LHCN-M2 (cell line): ENCODE data around the gene NAB2. TPM values are rescaled to one million over a fixed set of nuclear protein-coding genes. Genes with fewer than 3 reads are reported as not detected.

Experiments used
- DNase-seq: peaks from one replicate; pipeline ENCODE4 v3.0.0-alpha.2; 2012; ENCODE audit warnings: low read depth
- total RNA-seq: library from RNA; depleted of rRNA; stranded (reverse); fragments of >200 nt; gene quantifications from 2 replicates; pipeline ENCODE4 v1.2.3, GENCODE V29; 2014; rRNA removed

Gene NAB2
- total RNA-seq, 1 experiment from 2014 or later: 53.8 TPM

GRCh38 chr12:57133013-57133569 lies 44.2 kb downstream of the NAB2 start:
- peak; percentile 82 for DNase-seq

GRCh38 chr12:57133916-57134315 lies 45.0 kb downstream of the NAB2 start:
- DNase-seq: no peak

GRCh38 chr12:57134949-57135348 lies 46.0 kb downstream of the NAB2 start:
- DNase-seq: no peak

- DNase-seq: peak; percentile 74
Measured at GRCh38 chr12:57135527-57136326, 46.8 kb downstream of the NAB2 start.

- peak; percentile 86 for DNase-seq
Measured at GRCh38 chr12:57138526-57139272, 49.8 kb downstream of the NAB2 start.

GRCh38 chr12:57139796-57140649 lies 51.1 kb downstream of the NAB2 start:
- peak; percentile 66 for DNase-seq

- DNase-seq: no peak
Measured at GRCh38 chr12:57141249-57141648, 52.3 kb downstream of the NAB2 start.

GRCh38 chr12:57142121-57142520 lies 53.2 kb downstream of the NAB2 start:
- DNase-seq: no peak

- DNase-seq: no peak
Measured at GRCh38 chr12:57142727-57143126, 53.8 kb downstream of the NAB2 start.

GRCh38 chr12:57143454-57143853 lies 54.5 kb downstream of the NAB2 start:
- DNase-seq: no peak

Other genes starting within 250 kb of the NAB2 start
- not detected in 2 replicates for gene SDR9C7, start 154.7 kb upstream of the NAB2 start, total RNA-seq
- not detected in 2 replicates for gene RDH16, start 131.5 kb upstream of the NAB2 start, total RNA-seq
- 3.9 and 4.9 TPM in 2 replicates for gene ZBTB39, start 82.6 kb upstream of the NAB2 start, total RNA-seq
- gene TAC3, start 72.6 kb upstream of the NAB2 start, total RNA-seq: 1.5 TPM in 2 replicates
- 0.06 TPM in 1 of 2 replicates, not detected in the other for gene MYO1A, start 39.0 kb upstream of the NAB2 start, total RNA-seq
- 29.3 and 37.3 TPM in 2 replicates for gene NEMP1, start 10.3 kb upstream of the NAB2 start, total RNA-seq
- 82.6 and 89.3 TPM in 2 replicates for gene STAT6, start 22.2 kb downstream of the NAB2 start, total RNA-seq
- gene LRP1, start 39.4 kb downstream of the NAB2 start, total RNA-seq: 89.0 and 99.6 TPM in 2 replicates
- gene LRP1-AS, start 58.5 kb downstream of the NAB2 start, total RNA-seq: not detected in 2 replicates
- 1.2 and 1.4 TPM in 2 replicates for gene NXPH4, start 127.7 kb downstream of the NAB2 start, total RNA-seq
- gene SHMT2, start 140.6 kb downstream of the NAB2 start, total RNA-seq: 143 and 171 TPM in 2 replicates
- gene STAC3, start 162.1 kb downstream of the NAB2 start, total RNA-seq: 10.0 and 29.8 TPM in 2 replicates